GM20431 (cell line): ENCODE results near the gene STIM1.
"Not testable (repeated sequence)": the region's sequence is repeated elsewhere in the genome, so short reads cannot be mapped to it uniquely, and the experiment has no call there.

Source experiments
- in situ Hi-C: fragments of 300-500 bp; cut with MseI, MboI; formaldehyde crosslinking; loops from one replicate; pipeline ENCODE4 v1.15.0; 2020; ENCODE audit warnings: low sequenced_read_pairs; ENCODE audit not compliant: unreplicated experiment

Gene STIM1

DNA sequence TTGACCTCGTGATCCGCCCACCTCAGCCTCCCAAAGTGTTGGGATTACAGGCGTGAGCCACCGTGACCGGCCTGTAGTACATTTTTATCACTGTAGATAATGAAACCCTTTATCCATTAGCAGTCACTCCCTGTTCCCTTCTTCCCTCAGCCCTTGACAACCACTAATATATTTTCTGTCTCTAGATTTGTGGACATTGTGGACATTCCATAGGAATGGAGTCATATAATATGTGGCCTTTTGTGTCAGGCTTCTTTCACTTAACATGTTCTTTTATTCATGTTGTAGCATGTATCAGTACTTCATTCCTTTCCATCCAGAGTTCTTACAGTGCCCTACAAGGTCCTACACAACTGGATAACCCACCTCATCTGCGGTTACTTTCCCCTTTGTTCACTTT, 269.7 kb downstream of the STIM1 start:
- in situ Hi-C loops: no loop called here

DNA sequence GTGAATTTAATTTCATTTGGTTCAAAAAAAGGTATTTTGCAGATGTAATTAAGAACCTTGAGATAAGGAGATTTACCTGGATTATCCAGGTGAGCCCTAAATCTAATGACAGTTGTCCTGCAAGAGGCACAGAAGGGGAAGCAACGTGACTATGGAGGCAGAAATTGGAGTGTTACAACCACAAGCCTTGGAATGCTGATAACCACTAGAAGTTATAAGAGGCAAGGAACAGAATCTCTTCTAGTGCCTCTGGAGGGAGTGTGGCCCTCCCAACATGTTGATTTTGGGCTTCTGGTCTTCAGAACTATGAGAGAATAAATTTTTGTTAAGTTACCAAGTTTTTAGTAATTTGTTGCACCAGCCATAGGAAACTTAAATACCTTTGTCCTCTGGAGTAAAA, 271.9 kb downstream of the STIM1 start:
- in situ Hi-C loops: no loop called here

- in situ Hi-C loops: not testable (repeated sequence)
Observed at GRCh38 chr11:4130219-4130618, 274.8 kb downstream of the STIM1 start.

GRCh38 chr11:4134806-4135205, 279.3 kb downstream of the STIM1 start:
- in situ Hi-C loops: no loop called here

DNA sequence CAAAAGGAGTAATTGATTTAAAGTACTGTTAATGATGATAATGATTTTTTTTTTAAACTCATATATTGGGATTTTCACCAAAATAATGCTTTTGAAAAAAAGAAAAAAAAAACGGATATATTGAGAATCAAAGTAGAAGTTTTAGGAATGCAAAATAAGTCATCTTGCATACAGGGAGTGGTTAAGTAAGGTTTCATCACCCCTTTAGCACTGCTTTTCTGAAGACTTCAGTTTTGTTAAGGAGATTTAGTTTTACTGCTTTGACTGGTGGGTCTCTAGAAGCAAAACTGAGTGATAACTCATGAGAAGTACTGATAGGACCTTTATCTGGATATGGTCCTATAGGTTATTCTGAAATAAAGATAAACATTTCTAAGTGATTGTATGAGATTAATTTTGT, 283.0 kb downstream of the STIM1 start:
- in situ Hi-C loops: no loop called here

GRCh38 chr11:4140067-4140636, 284.7 kb downstream of the STIM1 start:
- in situ Hi-C loops: no loop called here
